HG02852 (cell line): ENCODE measurements around the gene RENBP.

ENCODE experiments used
- ATAC-seq: cut with Tn5 transposase; IDR thresholded peaks from one replicate; pipeline ENCODE4 v1.9.1; 2021; ENCODE audit warnings: mild to moderate bottlenecking, moderate library complexity; ENCODE audit not compliant: unreplicated experiment

The RENBP gene

DNA sequence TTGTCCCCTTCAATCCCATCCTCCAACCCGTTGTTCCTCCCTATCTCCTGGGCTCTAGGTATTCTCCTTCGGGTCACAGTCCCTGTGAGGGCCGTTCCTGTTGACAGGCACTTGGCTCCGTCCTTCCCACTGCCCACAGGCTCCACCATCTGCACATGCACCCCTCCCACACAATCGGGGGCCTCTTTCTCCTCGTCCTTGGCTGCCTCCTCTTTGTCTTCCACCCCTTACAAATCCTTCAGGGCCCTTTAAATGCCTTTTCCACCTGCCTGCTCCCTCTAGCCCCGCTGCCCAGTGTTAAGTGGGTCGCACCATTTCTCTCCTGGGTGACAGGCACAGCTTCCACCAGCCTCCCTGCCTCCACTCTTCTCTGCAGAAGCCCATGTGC lies 42.7 kb downstream of the RENBP start:
- ATAC-seq, result no peak

DNA sequence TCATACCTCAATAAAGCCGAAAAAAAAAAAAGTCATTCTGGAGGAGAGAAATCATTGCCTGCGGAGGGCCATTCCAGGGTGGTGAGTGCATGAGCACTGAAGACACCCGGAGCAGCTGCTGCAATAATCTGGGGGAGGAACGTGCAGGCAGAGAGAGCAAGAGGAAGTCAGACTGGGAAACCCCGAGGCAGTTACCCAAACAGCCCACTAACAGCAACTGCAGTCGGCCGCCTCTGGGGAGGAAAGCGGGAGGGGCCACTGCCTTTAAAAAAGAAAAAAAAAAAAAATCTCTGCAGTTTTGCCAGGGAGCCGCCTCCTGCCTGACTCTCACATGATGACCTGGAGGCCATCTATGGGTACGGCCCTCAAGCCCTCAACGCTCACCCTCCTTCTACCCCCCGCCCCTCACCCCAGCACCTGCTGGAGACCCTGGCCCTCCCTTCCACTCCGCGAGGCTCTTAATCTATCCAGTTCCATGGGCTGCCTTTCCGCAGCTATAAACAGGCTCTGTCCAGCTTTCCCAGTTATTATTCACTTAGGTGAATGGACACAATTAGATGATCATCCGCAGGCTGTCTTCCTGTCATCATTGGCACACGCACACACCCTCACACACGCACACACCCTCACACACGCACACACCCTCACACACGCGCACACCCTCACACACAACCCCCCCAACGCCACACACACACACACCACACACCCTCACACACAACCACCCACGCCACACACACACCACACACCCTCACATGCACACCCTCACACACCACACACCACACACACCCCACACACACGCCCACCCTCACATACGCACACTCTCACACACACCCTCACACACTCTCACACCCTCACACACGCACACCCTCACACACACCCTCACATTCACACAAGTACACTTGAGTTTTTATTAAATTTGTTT lies 43.4 kb downstream of the RENBP start:
- peak; percentile 86 for ATAC-seq

DNA sequence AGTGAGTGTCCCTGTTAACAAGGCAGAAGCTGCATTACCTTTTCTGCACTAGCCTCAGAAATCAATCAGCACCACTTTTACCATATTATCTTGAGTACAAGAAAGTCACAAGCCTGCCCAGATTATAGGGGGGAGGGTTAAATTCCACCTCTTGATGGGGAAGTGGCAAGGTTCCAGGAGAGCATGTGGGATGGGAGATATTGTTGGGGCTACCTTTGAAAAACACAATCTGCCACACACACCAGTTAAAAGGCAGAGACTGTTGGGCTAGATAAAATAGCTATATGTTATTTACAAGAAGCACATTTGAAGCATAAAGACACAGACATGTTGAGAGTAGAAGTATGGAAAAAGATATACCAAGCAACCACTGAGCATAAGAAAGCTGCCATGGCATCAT lies 46.5 kb downstream of the RENBP start:
- ATAC-seq, result no peak

DNA sequence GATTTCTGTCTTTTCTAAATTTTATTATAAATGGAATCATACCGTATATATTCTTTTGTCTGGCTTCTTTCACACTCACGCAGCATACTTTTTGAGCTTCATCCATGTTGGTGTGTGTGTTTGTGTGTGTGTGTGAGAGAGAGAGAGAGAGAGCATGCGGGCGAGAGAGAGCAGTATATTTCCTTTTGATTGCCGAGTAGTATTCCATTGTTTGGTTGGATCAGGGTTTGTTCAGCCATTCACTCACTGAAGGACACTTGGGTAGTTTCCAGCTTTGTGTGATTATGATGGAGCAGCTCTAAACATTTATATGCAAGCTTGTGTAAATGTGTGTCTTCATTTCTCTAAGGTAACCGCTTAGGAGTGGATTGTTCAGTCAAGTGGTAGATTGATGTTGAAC lies 55.3 kb downstream of the RENBP start:
- ATAC-seq, result no peak

DNA sequence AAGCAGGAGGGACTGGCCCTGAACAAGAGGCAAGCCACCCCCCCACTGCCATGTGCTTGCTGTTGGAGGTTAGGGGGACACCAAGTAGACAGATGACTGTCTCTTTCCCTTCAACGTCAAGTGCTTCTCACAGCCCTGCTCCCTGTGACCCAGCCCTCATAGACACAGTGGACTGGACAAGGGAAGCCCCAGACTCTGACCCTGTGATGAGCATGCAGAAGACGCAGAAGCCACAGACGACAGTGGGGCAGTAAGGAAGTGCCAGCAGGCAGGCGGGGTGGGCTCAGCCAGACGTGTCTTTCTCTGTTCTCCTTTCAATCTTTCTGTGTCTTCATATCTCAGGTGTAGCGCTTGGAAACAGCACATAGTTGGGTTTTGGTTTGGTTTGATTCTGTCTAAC lies 56.1 kb downstream of the RENBP start:
- peak; percentile 38 for ATAC-seq

DNA sequence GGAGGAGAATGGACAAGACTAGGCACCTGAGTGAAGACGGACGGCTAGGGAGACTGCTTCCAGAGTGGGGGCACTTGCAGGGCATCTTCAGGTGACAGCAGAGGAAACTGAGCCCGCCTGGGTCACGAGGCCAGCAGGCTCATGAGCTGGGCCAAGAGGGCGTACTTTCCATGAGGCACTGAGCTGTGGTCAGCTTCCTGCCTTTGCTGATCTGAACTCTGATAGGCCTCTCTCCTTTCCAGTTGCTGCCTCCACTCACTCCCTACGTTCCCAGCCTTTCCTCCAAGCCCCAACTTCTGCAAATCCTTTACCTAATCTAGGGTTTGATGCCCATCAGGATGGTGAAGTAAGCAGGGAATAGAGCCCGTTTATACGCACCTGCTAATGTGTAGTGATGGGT lies 57.1 kb downstream of the RENBP start:
- no peak for ATAC-seq

DNA sequence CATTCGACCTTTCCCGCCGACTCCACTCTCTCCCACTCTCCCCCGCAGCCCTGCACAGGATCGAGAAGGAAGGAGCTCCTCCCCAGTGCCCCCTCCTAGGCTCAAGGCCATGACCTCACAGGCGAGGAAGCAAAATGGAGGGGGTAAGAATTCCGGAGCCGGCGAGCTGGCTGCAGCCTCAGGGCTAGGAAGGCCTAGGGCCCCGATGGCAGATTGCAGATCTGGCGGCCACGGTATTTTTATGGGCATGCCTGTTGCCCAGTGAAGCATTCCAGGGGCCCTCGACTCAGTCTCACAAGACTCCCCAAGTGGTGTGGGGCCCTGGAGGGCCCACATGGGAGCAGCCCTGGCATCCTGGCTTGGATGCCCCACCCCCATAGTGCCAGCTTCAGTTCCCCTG lies 57.5 kb downstream of the RENBP start:
- ATAC-seq, result no peak

GRCh38 chrX:153885968-153886903 lies 58.2 kb downstream of the RENBP start, which contains the start of gene L1CAM:
Gene L1CAM (minus strand): TSS chrX:153886173. CDS start chrX:153875836, 10,337 bp downstream.
- ATAC-seq, result no peak
